GM12878 (cell line): Measurements from ENCODE around the gene ANGEL2. TPM values are rescaled to one million over a fixed set of nuclear protein-coding genes. Genes with fewer than 3 reads are reported as not detected.

Experiments used
- ATAC-seq: fragments of 200-7000 bp; cut with Tn5 transposase; 3 replicates; pipeline ENCODE4 v1.9.1; 2020; ENCODE audit warnings: mild to moderate bottlenecking, moderate library complexity
- BruUV-seq: library from RNA; stranded (reverse); fragments of 400-500 nt; replicated peaks from 2 replicates; lab custom pipeline; 2021; lab: Mats Ljungman, UMichigan
- CTCF ChIA-PET: fragments of 300-600 bp; sonication (Branson Sonifier 250); formaldehyde crosslinking; extraction: SDS; loops from one replicate; lab custom pipeline; 2021; ENCODE audit warnings: inconsistent platforms; lab: Yijun Ruan, JAX
- POLR2A ChIA-PET: fragments of 350-600 bp; formaldehyde crosslinking; extraction: SDS; loops from one replicate; lab custom pipeline; 2021; ENCODE audit warnings: inconsistent platforms; lab: Charles Lee
- RAD21 ChIA-PET: fragments of 300-600 bp; sonication (Branson Sonifier 250); formaldehyde crosslinking; loops from one replicate; lab custom pipeline; 2023; ENCODE audit warnings: antibody characterized with exemption; ENCODE audit not compliant: unreplicated experiment; lab: Charles Lee
- SMC1A ChIA-PET: fragments of 300-600 bp; sonication (Branson Sonifier 250); formaldehyde crosslinking; loops from one replicate; lab custom pipeline; 2023; ENCODE audit not compliant: unreplicated experiment, uncharacterized antibody; lab: Charles Lee
- DNase-seq: peaks from one replicate; pipeline ENCODE4 v3.0.0-alpha.2; 2011; ENCODE audit warnings: low read depth, low spot score
- FAIRE-seq: peaks from 3 replicates; lab custom pipeline; 2011; peaks lifted over from hg19 to GRCh38; lab: Jason Lieb, UNC
- H2AFZ ChIP-seq: 2 replicates; pipeline ENCODE4 v1.6.0; 2011; ENCODE audit warnings: low read depth, low read length, control low read depth; ENCODE audit not compliant: control insufficient read depth
- H3K27ac ChIP-seq: 2 replicates; pipeline ENCODE4 v1.5.1; 2011; ENCODE audit warnings: control low read depth; ENCODE audit not compliant: control insufficient read depth, insufficient read depth
- H3K27me3 ChIP-seq, 2 experiments: replicated peaks in 1 of 2; 2 replicates each; pipeline versions ENCODE4 v1.6.0 to v1.6.1; 2011; ENCODE audit warnings: low read length in 1 of 2; ENCODE audit not compliant: control insufficient read depth in 2 of 2, insufficient read depth in 2 of 2
- H3K36me3 ChIP-seq, 2 experiments: 2 replicates each; pipeline ENCODE4 v1.5.1; 2011; ENCODE audit warnings: low read length in 1 of 2; ENCODE audit not compliant: control insufficient read depth in 2 of 2, insufficient read depth in 2 of 2
- H3K4me1 ChIP-seq: 2 replicates; pipeline ENCODE4 v1.6.1; 2011; ENCODE audit warnings: mild to moderate bottlenecking, low read length, moderate library complexity, mixed read lengths; ENCODE audit not compliant: control insufficient read depth, insufficient read depth
- H3K4me2 ChIP-seq: 2 replicates; pipeline ENCODE4 v1.6.0; 2011; ENCODE audit warnings: control low read depth; ENCODE audit not compliant: control insufficient read depth, insufficient read depth
- H3K4me3 ChIP-seq: fragments of 200-600 bp; sonication (generic); 2 replicates; pipeline ENCODE4 v1.5.1; 2016
- H3K79me2 ChIP-seq: 2 replicates; pipeline ENCODE4 v1.6.0; 2011; ENCODE audit warnings: low read length; ENCODE audit not compliant: control insufficient read depth, insufficient read depth
- H3K9ac ChIP-seq: 2 replicates; pipeline ENCODE4 v1.8.0; 2011; ENCODE audit warnings: low read length, control low read depth, mixed read lengths; ENCODE audit not compliant: control insufficient read depth, insufficient read depth
- H3K9me3 ChIP-seq: replicated peaks from 3 replicates; pipeline ENCODE4 v1.5.1; 2011; ENCODE audit warnings: mild to moderate bottlenecking, low read length; ENCODE audit not compliant: control insufficient read depth, insufficient read depth
- H4K20me1 ChIP-seq: 2 replicates; pipeline ENCODE4 v1.6.0; 2011; ENCODE audit not compliant: control insufficient read depth, insufficient read depth
- ATF2 ChIP-seq: IDR thresholded peaks from 2 replicates; pipeline ENCODE4 v1.6.1; 2012; ENCODE audit warnings: low read length, inconsistent platforms
- CBX5 ChIP-seq: sonication (generic); IDR thresholded peaks from 2 replicates; pipeline ENCODE4 v1.6.1; 2016; ENCODE audit warnings: low read depth, moderate library complexity, mild to moderate bottlenecking, inconsistent platforms
- CHD1 ChIP-seq: IDR thresholded peaks from 2 replicates; pipeline ENCODE4 v1.6.1; 2012; ENCODE audit warnings: low read depth, low read length, improper control_type of control experiment
- CUX1 ChIP-seq: IDR thresholded peaks from 2 replicates; pipeline ENCODE4 v1.6.1; 2012; ENCODE audit warnings: improper control_type of control experiment, low read depth, low read length; ENCODE audit not compliant: insufficient replicate concordance
- GATAD2B ChIP-seq: fragments of 450-650 bp; conservative IDR thresholded peaks from 2 replicates; pipeline ENCODE4 v1.6.1; 2017; ENCODE audit warnings: low read depth, mild to moderate bottlenecking, moderate library complexity
- POLR2AphosphoS2 ChIP-seq: IDR thresholded peaks from 2 replicates; pipeline ENCODE4 v1.6.1; 2011; ENCODE audit warnings: low read depth, mild to moderate bottlenecking, low read length, improper control_type of control experiment, moderate library complexity
- RBBP5 ChIP-seq: fragments of 200-600 bp; sonication (generic); conservative IDR thresholded peaks from 2 replicates; pipeline ENCODE4 v1.6.1; 2016
- SMC3 ChIP-seq: IDR thresholded peaks from 2 replicates; pipeline ENCODE4 v1.6.1; 2011; ENCODE audit warnings: low read length, improper control_type of control experiment, borderline replicate concordance
- SUPT20H ChIP-seq: IDR thresholded peaks from 2 replicates; pipeline ENCODE4 v1.6.1; 2011; ENCODE audit warnings: low read depth, mild to moderate bottlenecking, low read length, moderate library complexity, borderline replicate concordance; ENCODE audit not compliant: control insufficient read depth
- ZNF384 ChIP-seq: IDR thresholded peaks from 2 replicates; pipeline ENCODE4 v1.6.1; 2012; ENCODE audit warnings: low read depth, mild to moderate bottlenecking, low read length, improper control_type of control experiment, borderline replicate concordance
- WGBS: methylation state at CpG from one replicate; pipeline ENCODE4 v1.1.6; 2016; ENCODE audit warnings: low lambda C conversion rate; ENCODE audit not compliant: insufficient replicate concordance, insufficient coverage; ENCODE audit errors: missing lambda C conversion rate; 5-methylcytosine and 5-hydroxymethylcytosine counted together
- in situ Hi-C: fragments of 300-500 bp; cut with MboI; formaldehyde crosslinking; loops from 9 replicates; pipeline ENCODE4 v1.14.3; 2018; ENCODE audit warnings: mixed read lengths
- intact Hi-C: fragments of 100-400 bp; cut with micrococcal nuclease; formaldehyde crosslinking; loops from one replicate; pipeline ENCODE4 v1.14.2; 2022; ENCODE audit not compliant: unreplicated experiment
- polyA plus RNA-seq, 11 experiments: library from polyadenylated mRNA; depleted of rRNA in 4 of 11; unstranded in 6 of 11; stranded (reverse) in 5 of 11; fragments of >200 nt; fragmentation: Nextera tagmentation in 4 of 11; fragmentation: Illumina TruSeq in 1 of 11; extraction: Ambion mirVana in 4 of 11; extraction: Trizol in 1 of 11; gene quantifications; 1 replicate in 1 of 11; 2 replicates in 10 of 11; pipeline versions ENCODE4 v1.2.1 to v1.2.3, GENCODE V29; 2011 to 2016; ENCODE audit warnings: inconsistent platforms in 2 of 11, missing spikeins in 2 of 11, low read depth in 1 of 11
- total RNA-seq, 4 experiments: library from RNA; depleted of rRNA in 3 of 4; stranded (reverse); fragments of >200 nt in 3 of 4; fragmentation: Illumina TruSeq in 1 of 4; extraction: Trizol in 1 of 4; gene quantifications; 2 replicates each; pipeline versions ENCODE4 v1.2.1 to v1.2.3, GENCODE V29; 2013 to 2021
- TF ChIP-seq, protein P1 (sequence below): fragments of 150-350 bp; IDR thresholded peaks from 2 replicates; pipeline ENCODE4 v1.6.1; 2014; ENCODE audit warnings: mild to moderate bottlenecking, low read depth, low read length
- TF ChIP-seq, protein P2 (sequence below): IDR thresholded peaks from 2 replicates; pipeline ENCODE4 v1.6.1; 2011; ENCODE audit warnings: low read depth, mild to moderate bottlenecking, low read length, moderate library complexity, borderline replicate concordance; ENCODE audit errors: extremely low read depth

ANGEL2 gene
- total and polyA plus RNA-seq, 10 of the 15 experiments (the other 5 are each of a cell fraction or from before 2014, with no cell fraction given): 6.3 to 53.9 (median 30.7) TPM

- H3K9me3 ChIP-seq: no peaks in the 10 kb centered on the region
- ATAC-seq (no peak), FAIRE-seq (no peak), DNase-seq (no peak)
- intact Hi-C loops: no loop called here
- no peak overlapping the region for H3K27ac ChIP-seq
- ChIA-PET POLR2A (interaction anchor here (1.4 kb wide), 1 partner anchor 8 kb away, joined by 4 read pairs; no protein-coding TSS in a partner anchor), SMC1A (interaction anchor here (0.5 to 1.9 kb wide), 2 partner anchors 21 to 110 kb away, joined by 3 to 8 read pairs; no protein-coding TSS in a partner anchor), RAD21 (no interaction called here), CTCF (interaction anchor here (1.3 kb wide), 1 partner anchor 21 kb away, joined by 5 read pairs; no protein-coding TSS in a partner anchor)
- 60% methylated on average over 4 of the region's 4 CpGs for WGBS
- H3K4me3 ChIP-seq: no peak overlapping the region
- no peak for TF ChIP-seq GATAD2B
- no peak for TF ChIP-seq SUPT20H
- no peak for TF ChIP-seq ZNF384
- TF ChIP-seq CBX5: no peak
- TF ChIP-seq ATF2: no peak
- TF ChIP-seq CUX1: no peak
- no peak for TF ChIP-seq RBBP5
- no peak for TF ChIP-seq CHD1
- TF ChIP-seq POLR2AphosphoS2: no peak
- TF ChIP-seq, protein P1, sequence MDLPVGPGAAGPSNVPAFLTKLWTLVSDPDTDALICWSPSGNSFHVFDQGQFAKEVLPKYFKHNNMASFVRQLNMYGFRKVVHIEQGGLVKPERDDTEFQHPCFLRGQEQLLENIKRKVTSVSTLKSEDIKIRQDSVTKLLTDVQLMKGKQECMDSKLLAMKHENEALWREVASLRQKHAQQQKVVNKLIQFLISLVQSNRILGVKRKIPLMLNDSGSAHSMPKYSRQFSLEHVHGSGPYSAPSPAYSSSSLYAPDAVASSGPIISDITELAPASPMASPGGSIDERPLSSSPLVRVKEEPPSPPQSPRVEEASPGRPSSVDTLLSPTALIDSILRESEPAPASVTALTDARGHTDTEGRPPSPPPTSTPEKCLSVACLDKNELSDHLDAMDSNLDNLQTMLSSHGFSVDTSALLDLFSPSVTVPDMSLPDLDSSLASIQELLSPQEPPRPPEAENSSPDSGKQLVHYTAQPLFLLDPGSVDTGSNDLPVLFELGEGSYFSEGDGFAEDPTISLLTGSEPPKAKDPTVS: no peak
- TF ChIP-seq, protein P2, sequence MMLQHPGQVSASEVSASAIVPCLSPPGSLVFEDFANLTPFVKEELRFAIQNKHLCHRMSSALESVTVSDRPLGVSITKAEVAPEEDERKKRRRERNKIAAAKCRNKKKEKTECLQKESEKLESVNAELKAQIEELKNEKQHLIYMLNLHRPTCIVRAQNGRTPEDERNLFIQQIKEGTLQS: no peak
- no peak for TF ChIP-seq SMC3
- H3K36me3 ChIP-seq: peaks cover 18 to 26% of the 10 kb centered on the region in 2 experiments
- no peak overlapping the region for H3K4me2 ChIP-seq
- no peak overlapping the region for H3K9ac ChIP-seq
- in situ Hi-C loops: no loop called here
- no peaks in the 10 kb centered on the region for H3K27me3 ChIP-seq
- no TSS peak for BruUV-seq
- H3K4me1 ChIP-seq: peaks cover 21% of the 10 kb centered on the region
- H2AFZ ChIP-seq: no peak overlapping the region
- H3K79me2 ChIP-seq: peaks cover 4% of the 10 kb centered on the region; the same call in 1 of the 2 replicates
- no peaks in the 10 kb centered on the region for H4K20me1 ChIP-seq
Measured at GRCh38 chr1:212973426-212973825, 42.2 kb downstream of the ANGEL2 start.
